ENCODE data around the gene NEDD4L.

- TF ChIP-seq SUZ12 (IDR thresholded peaks at IDR 0.05) (no peak), ELF4 (IDR thresholded peaks at IDR 0.05) (no peak), SP1 (IDR thresholded peaks at IDR 0.05) (no peak), FOXM1 (IDR thresholded peaks at IDR 0.05; ENCODE audit: borderline replicate concordance) (no peak), L3MBTL2 (conservative IDR thresholded peaks at IDR 0.05) (no peak), FOXK2 (IDR thresholded peaks at IDR 0.05) (no peak), TARDBP (IDR thresholded peaks at IDR 0.05) (no peak), ZNF384 (IDR thresholded peaks at IDR 0.05) (no peak), FOXA1 (IDR thresholded peaks at IDR 0.05) (no peak), NFRKB (IDR thresholded peaks at IDR 0.05) (no peak)
Observed at GRCh38 chr18:58350526-58350925, 306.5 kb downstream of the NEDD4L start.
